ENCODE measurements around the gene HS6ST2. TPM values are rescaled to one million over a fixed set of nuclear protein-coding genes. Genes with fewer than 3 reads are reported as not detected.

Gene HS6ST2
- total and polyA plus RNA-seq, 9 of the 15 experiments (the other 6 are each of a cell fraction or from before 2014, with no cell fraction given) = not detected

DNA sequence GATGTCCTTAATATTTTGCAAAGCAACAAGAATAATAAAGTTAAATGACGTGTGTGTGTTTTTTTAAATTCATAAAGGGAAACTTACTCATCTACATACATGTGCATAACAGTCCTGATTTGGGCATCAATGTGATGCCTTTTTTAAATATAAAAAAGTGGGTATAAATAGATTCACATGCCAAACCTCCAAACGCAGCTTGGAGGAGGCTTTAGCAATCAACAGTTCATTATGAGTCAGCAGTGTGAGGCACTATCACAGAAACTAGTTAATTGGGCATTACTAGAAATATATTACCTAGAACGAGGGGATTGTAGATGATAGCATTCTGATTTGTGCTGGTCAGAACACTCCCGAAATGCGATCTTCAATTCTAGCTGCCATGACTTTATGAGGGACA is 115.1 kb downstream of the HS6ST2 start (continued):
- TF ChIP-seq, protein P1, sequence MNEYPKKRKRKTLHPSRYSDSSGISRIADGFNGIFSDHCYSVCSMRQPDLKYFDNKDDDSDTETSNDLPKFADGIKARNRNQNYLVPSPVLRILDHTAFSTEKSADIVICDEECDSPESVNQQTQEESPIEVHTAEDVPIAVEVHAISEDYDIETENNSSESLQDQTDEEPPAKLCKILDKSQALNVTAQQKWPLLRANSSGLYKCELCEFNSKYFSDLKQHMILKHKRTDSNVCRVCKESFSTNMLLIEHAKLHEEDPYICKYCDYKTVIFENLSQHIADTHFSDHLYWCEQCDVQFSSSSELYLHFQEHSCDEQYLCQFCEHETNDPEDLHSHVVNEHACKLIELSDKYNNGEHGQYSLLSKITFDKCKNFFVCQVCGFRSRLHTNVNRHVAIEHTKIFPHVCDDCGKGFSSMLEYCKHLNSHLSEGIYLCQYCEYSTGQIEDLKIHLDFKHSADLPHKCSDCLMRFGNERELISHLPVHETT (CRISPR knock-in tag; conservative IDR thresholded peaks at IDR 0.05 in 1 of 2, IDR thresholded peaks at IDR 0.05 in 1 of 2) = no peak
- TF ChIP-seq RBM14 (IDR thresholded peaks at IDR 0.05; ENCODE audit: borderline replicate concordance, insufficient read depth, low read depth, low read length) (no peak), RBFOX2 (IDR thresholded peaks at IDR 0.05; ENCODE audit: low read depth, low read length) (no peak), TRIM28 (IDR thresholded peaks at IDR 0.05) (no peak), FOXJ2 (tag; IDR thresholded peaks at IDR 0.05) (no peak), IRF2 (CRISPR knock-in tag; IDR thresholded peaks at IDR 0.05) (no peak)
- TF ChIP-seq, protein P2, sequence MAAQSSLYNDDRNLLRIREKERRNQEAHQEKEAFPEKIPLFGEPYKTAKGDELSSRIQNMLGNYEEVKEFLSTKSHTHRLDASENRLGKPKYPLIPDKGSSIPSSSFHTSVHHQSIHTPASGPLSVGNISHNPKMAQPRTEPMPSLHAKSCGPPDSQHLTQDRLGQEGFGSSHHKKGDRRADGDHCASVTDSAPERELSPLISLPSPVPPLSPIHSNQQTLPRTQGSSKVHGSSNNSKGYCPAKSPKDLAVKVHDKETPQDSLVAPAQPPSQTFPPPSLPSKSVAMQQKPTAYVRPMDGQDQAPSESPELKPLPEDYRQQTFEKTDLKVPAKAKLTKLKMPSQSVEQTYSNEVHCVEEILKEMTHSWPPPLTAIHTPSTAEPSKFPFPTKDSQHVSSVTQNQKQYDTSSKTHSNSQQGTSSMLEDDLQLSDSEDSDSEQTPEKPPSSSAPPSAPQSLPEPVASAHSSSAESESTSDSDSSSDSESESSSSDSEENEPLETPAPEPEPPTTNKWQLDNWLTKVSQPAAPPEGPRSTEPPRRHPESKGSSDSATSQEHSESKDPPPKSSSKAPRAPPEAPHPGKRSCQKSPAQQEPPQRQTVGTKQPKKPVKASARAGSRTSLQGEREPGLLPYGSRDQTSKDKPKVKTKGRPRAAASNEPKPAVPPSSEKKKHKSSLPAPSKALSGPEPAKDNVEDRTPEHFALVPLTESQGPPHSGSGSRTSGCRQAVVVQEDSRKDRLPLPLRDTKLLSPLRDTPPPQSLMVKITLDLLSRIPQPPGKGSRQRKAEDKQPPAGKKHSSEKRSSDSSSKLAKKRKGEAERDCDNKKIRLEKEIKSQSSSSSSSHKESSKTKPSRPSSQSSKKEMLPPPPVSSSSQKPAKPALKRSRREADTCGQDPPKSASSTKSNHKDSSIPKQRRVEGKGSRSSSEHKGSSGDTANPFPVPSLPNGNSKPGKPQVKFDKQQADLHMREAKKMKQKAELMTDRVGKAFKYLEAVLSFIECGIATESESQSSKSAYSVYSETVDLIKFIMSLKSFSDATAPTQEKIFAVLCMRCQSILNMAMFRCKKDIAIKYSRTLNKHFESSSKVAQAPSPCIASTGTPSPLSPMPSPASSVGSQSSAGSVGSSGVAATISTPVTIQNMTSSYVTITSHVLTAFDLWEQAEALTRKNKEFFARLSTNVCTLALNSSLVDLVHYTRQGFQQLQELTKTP (IDR thresholded peaks at IDR 0.05; ENCODE audit: low read depth in 1 of 2, partially characterized antibody in 2 of 2) = no peak
- TF ChIP-seq, protein P3, sequence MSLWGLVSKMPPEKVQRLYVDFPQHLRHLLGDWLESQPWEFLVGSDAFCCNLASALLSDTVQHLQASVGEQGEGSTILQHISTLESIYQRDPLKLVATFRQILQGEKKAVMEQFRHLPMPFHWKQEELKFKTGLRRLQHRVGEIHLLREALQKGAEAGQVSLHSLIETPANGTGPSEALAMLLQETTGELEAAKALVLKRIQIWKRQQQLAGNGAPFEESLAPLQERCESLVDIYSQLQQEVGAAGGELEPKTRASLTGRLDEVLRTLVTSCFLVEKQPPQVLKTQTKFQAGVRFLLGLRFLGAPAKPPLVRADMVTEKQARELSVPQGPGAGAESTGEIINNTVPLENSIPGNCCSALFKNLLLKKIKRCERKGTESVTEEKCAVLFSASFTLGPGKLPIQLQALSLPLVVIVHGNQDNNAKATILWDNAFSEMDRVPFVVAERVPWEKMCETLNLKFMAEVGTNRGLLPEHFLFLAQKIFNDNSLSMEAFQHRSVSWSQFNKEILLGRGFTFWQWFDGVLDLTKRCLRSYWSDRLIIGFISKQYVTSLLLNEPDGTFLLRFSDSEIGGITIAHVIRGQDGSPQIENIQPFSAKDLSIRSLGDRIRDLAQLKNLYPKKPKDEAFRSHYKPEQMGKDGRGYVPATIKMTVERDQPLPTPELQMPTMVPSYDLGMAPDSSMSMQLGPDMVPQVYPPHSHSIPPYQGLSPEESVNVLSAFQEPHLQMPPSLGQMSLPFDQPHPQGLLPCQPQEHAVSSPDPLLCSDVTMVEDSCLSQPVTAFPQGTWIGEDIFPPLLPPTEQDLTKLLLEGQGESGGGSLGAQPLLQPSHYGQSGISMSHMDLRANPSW (CRISPR knock-in tag; IDR thresholded peaks at IDR 0.05) = no peak

Data from K562 (cell line).